ENCODE measurements around the gene GRIA1. TPM values are rescaled to one million over a fixed set of nuclear protein-coding genes. Genes with fewer than 3 reads are reported as not detected.

The GRIA1 gene
- total and polyA plus RNA-seq, 8 donors: 0.04 to 0.22 (median 0.05) TPM; not detected in 3

- Histone ChIP-seq H3K27me3 (no peaks in the 10 kb centered on the region), H3K4me3 (no peak overlapping the region), H3K36me3 (no peaks in the 10 kb centered on the region), H3K4me1 (no peaks in the 10 kb centered on the region), H3K9me3 (no peaks in the 10 kb centered on the region), H3K27ac (no peak overlapping the region)
- WGBS, 2 donors: 19 to 22% methylated on average over 14 of the region's 14 CpGs
- intact Hi-C loops (cut with DNase I): no loop called here
- no peak for DNase-seq
- TF ChIP-seq, protein P1, sequence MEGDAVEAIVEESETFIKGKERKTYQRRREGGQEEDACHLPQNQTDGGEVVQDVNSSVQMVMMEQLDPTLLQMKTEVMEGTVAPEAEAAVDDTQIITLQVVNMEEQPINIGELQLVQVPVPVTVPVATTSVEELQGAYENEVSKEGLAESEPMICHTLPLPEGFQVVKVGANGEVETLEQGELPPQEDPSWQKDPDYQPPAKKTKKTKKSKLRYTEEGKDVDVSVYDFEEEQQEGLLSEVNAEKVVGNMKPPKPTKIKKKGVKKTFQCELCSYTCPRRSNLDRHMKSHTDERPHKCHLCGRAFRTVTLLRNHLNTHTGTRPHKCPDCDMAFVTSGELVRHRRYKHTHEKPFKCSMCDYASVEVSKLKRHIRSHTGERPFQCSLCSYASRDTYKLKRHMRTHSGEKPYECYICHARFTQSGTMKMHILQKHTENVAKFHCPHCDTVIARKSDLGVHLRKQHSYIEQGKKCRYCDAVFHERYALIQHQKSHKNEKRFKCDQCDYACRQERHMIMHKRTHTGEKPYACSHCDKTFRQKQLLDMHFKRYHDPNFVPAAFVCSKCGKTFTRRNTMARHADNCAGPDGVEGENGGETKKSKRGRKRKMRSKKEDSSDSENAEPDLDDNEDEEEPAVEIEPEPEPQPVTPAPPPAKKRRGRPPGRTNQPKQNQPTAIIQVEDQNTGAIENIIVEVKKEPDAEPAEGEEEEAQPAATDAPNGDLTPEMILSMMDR (IDR thresholded peaks at IDR 0.05): no peak
- FAIRE-seq: no peak
- no peak for ATAC-seq
Observed at GRCh38 chr5:153491038-153491744, 721 bp downstream of the GRIA1 start.

GRCh38 chr5:153491856-153492255, 1.4 kb downstream of the GRIA1 start:
- no peaks in the 10 kb centered on the region for H3K27me3 ChIP-seq
- H3K4me1 ChIP-seq: no peaks in the 10 kb centered on the region
- TF ChIP-seq, protein P1 (IDR thresholded peaks at IDR 0.05): no peak
- WGBS, 2 donors: 37 to 46% methylated on average over 8 of the region's 8 CpGs
- DNase-seq (no peak), FAIRE-seq (no peak), ATAC-seq (no peak)
- H3K36me3 ChIP-seq: no peaks in the 10 kb centered on the region
- intact Hi-C loops (cut with DNase I): no loop called here
- H3K9me3 ChIP-seq: no peaks in the 10 kb centered on the region
- H3K4me3 ChIP-seq: no peak overlapping the region
- no peak overlapping the region for H3K27ac ChIP-seq

GRCh38 chr5:153496835-153497234, 6.4 kb downstream of the GRIA1 start:
- intact Hi-C loops (cut with DNase I): no loop called here
- no peak for ATAC-seq
- 27 to 42% methylated on average over 1 of the region's 1 CpG for WGBS, 2 donors

GRCh38 chr5:153498516-153498915, 8.0 kb downstream of the GRIA1 start:
- Histone ChIP-seq H3K27ac (no peak overlapping the region), H3K36me3 (no peaks in the 10 kb centered on the region), H3K9me3 (no peaks in the 10 kb centered on the region), H3K4me1 (no peaks in the 10 kb centered on the region), H3K4me3 (no peak overlapping the region), H3K27me3 (no peaks in the 10 kb centered on the region)
- TF ChIP-seq, protein P1 (IDR thresholded peaks at IDR 0.05): no peak
- ATAC-seq: no peak
- DNase-seq: no peak
- intact Hi-C loops (cut with DNase I): no loop called here
- FAIRE-seq: no peak

More at GRCh38 chr5:153496835-153497234, 6.4 kb downstream of the GRIA1 start:
- Histone ChIP-seq H3K4me1 (no peaks in the 10 kb centered on the region), H3K36me3 (no peaks in the 10 kb centered on the region), H3K27me3 (no peaks in the 10 kb centered on the region), H3K27ac (no peak overlapping the region), H3K9me3 (no peaks in the 10 kb centered on the region), H3K4me3 (no peak overlapping the region)
- TF ChIP-seq, protein P1 (IDR thresholded peaks at IDR 0.05): peak in 2 of 4 donors; percentile 16 to 21
- no peak for FAIRE-seq
- no peak for DNase-seq

GRCh38 chr5:153500178-153500577, 9.7 kb downstream of the GRIA1 start:
- Histone ChIP-seq H3K4me1 (no peaks in the 10 kb centered on the region), H3K9me3 (no peaks in the 10 kb centered on the region), H3K27ac (no peak overlapping the region), H3K36me3 (no peaks in the 10 kb centered on the region), H3K27me3 (no peaks in the 10 kb centered on the region), H3K4me3 (no peak overlapping the region)
- ATAC-seq: no peak
- DNase-seq: no peak
- intact Hi-C loops (cut with DNase I): no loop called here
- FAIRE-seq: no peak
- 42 to 50% methylated on average over 2 of the region's 2 CpGs for WGBS, 2 donors
- TF ChIP-seq, protein P1 (IDR thresholded peaks at IDR 0.05): no peak
